WERI-Rb-1 (cell line): ENCODE measurements around the gene GTF3C2.

Experiments
- DNase-seq: peaks from one replicate; pipeline ENCODE4 v3.0.0-alpha.2; 2020
- H3K27ac ChIP-seq: fragments of 250-450 bp; sonication (Bioruptor Pico); 2 replicates; pipeline ENCODE4 v1.5.1; 2020; ENCODE audit warnings: mild to moderate bottlenecking, moderate library complexity
- H3K27me3 ChIP-seq: fragments of 250-450 bp; sonication (Bioruptor Pico); 2 replicates; pipeline ENCODE4 v1.5.1; 2021; ENCODE audit warnings: mild to moderate bottlenecking, low read depth, moderate library complexity; ENCODE audit not compliant: insufficient read depth, severe bottlenecking
- H3K36me3 ChIP-seq: fragments of 250-450 bp; sonication (Bioruptor Pico); 2 replicates; pipeline ENCODE4 v1.5.1; 2020; ENCODE audit warnings: mild to moderate bottlenecking, moderate library complexity
- H3K4me3 ChIP-seq: 2 replicates; pipeline ENCODE4 v1.5.1; 2011; ENCODE audit warnings: low read depth, mild to moderate bottlenecking, control low read depth, low read length
- H3K9me3 ChIP-seq: fragments of 250-450 bp; sonication (Bioruptor Pico); 2 replicates; pipeline ENCODE4 v1.5.1; 2021; ENCODE audit warnings: mild to moderate bottlenecking, moderate library complexity; ENCODE audit not compliant: severe bottlenecking
- TF ChIP-seq, protein P1 (sequence below): IDR thresholded peaks from 2 replicates; pipeline ENCODE4 v1.5.1; 2011; ENCODE audit warnings: low read depth, mild to moderate bottlenecking, control low read depth, inconsistent platforms, low read length

GTF3C2 gene

DNA sequence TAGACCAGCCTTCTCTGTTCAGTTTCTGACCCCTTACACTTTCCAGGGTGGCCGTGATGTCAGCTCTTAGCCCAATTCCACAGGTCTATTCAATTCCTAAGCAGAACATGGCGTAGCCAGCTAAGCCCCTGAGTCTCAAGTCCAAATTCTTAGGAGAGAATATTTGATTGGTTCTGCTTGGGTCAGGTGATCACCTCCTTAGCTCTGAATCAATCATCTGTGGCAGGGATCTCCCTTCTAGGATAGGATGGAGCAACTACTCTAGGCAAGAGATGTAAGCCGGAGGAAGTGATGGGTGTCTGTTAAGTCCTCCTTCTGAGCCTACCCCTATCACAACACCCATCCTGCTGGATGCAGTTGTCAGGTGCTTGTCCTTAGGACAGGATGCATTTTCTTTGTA is 59.4 kb downstream of the GTF3C2 start:
- no peak for DNase-seq
- Histone ChIP-seq H3K36me3 (no peaks in the 10 kb centered on the region), H3K27me3 (no peaks in the 10 kb centered on the region), H3K4me3 (no peak overlapping the region), H3K27ac (no peak overlapping the region), H3K9me3 (no peaks in the 10 kb centered on the region)
- TF ChIP-seq, protein P1, sequence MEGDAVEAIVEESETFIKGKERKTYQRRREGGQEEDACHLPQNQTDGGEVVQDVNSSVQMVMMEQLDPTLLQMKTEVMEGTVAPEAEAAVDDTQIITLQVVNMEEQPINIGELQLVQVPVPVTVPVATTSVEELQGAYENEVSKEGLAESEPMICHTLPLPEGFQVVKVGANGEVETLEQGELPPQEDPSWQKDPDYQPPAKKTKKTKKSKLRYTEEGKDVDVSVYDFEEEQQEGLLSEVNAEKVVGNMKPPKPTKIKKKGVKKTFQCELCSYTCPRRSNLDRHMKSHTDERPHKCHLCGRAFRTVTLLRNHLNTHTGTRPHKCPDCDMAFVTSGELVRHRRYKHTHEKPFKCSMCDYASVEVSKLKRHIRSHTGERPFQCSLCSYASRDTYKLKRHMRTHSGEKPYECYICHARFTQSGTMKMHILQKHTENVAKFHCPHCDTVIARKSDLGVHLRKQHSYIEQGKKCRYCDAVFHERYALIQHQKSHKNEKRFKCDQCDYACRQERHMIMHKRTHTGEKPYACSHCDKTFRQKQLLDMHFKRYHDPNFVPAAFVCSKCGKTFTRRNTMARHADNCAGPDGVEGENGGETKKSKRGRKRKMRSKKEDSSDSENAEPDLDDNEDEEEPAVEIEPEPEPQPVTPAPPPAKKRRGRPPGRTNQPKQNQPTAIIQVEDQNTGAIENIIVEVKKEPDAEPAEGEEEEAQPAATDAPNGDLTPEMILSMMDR, result no peak

GRCh38 chr2:27296481-27296880 is 60.1 kb downstream of the GTF3C2 start:
- Histone ChIP-seq H3K9me3 (no peaks in the 10 kb centered on the region), H3K27ac (no peak overlapping the region), H3K36me3 (no peaks in the 10 kb centered on the region), H3K4me3 (no peak overlapping the region), H3K27me3 (no peaks in the 10 kb centered on the region)
- TF ChIP-seq, protein P1, result no peak
- DNase-seq, result no peak

DNA sequence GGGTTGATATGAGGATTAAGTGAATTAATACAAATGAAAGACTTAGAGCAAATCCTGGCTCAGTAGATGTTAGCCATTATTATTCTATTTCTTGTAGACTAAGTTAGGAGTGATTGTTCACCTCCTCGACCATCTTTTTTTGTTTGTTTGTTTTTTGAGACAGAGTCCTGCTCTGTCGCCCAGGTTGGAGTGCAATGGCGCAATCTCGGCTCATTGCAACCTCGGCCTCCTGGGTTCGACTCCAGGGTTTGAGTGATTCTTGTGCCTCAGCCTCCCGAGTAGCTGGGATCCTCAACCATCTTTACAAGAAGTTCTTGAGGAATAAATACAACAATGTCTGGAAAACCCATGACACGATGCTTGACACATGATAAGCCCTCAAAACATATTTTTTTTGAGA is 61.6 kb downstream of the GTF3C2 start:
- Histone ChIP-seq H3K36me3 (no peaks in the 10 kb centered on the region), H3K4me3 (no peak overlapping the region), H3K27me3 (no peaks in the 10 kb centered on the region), H3K27ac (no peak overlapping the region), H3K9me3 (no peaks in the 10 kb centered on the region)
- no peak for DNase-seq
- TF ChIP-seq, protein P1, result no peak

DNA sequence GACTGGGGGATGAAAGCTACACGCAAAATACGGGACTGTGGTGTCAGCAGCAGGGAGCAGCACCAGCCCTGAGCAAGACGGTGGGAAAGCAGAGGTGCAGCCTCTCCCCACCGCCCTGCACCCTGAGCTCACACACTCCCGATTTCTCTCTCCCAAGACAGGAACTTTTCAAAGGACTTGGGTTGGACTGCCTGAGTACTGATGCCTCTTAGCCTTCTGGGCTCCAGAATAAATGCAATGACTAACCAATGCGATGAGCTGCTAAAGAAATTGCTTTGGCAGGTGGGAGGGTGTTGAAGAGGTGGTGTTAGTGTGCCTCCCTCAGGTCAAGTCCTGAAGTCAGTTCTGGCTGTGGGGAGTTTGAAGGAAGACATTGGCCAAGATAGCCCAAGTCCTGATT is 64.7 kb downstream of the GTF3C2 start:
- Histone ChIP-seq H3K9me3 (no peaks in the 10 kb centered on the region), H3K36me3 (no peaks in the 10 kb centered on the region), H3K27me3 (no peaks in the 10 kb centered on the region), H3K27ac (no peak overlapping the region), H3K4me3 (no peak overlapping the region)
- TF ChIP-seq, protein P1, result peak; percentile 79
- peak; percentile 57 for DNase-seq

- Histone ChIP-seq H3K36me3 (no peaks in the 10 kb centered on the region), H3K4me3 (no peak overlapping the region), H3K27ac (no peak overlapping the region), H3K9me3 (no peaks in the 10 kb centered on the region), H3K27me3 (no peaks in the 10 kb centered on the region)
- no peak for DNase-seq
- TF ChIP-seq, protein P1, result no peak
These were observed 66.0 kb downstream of the GTF3C2 start for GRCh38 chr2:27290549-27290948.

DNA sequence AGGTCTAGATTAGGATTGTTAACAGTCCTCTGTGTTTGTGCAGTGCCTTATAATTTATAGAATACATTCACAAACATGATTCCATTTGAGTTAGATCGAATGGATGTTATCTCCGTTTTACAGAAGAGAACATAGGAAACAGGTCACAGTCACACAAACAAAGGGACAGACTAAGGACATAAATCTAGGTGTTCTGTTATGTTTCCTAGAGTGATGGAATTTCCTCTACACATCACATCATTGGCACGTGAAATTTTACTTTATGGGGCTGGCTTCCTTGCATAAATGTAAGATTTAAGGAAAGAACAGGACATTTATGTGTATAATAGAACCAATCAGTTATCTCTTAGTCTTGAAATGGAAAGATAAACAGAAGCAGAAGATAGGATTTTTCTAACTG is 68.0 kb downstream of the GTF3C2 start:
- H3K27me3 ChIP-seq, result no peaks in the 10 kb centered on the region
- no peak overlapping the region for H3K4me3 ChIP-seq
- TF ChIP-seq, protein P1, result no peak
- no peaks in the 10 kb centered on the region for H3K36me3 ChIP-seq
- no peak for DNase-seq
- H3K9me3 ChIP-seq, result no peaks in the 10 kb centered on the region
- no peak overlapping the region for H3K27ac ChIP-seq
